NCI-H82 treated with DMSO at 0.1 percent for 48 hours (cell line): ENCODE data around the gene TPRA1.

Experiments
- DNase-seq: peaks from one replicate; lab custom pipeline; 2025; ENCODE audit not compliant: unreplicated experiment; lab: John Stamatoyannopoulos, UW

Gene TPRA1

DNA sequence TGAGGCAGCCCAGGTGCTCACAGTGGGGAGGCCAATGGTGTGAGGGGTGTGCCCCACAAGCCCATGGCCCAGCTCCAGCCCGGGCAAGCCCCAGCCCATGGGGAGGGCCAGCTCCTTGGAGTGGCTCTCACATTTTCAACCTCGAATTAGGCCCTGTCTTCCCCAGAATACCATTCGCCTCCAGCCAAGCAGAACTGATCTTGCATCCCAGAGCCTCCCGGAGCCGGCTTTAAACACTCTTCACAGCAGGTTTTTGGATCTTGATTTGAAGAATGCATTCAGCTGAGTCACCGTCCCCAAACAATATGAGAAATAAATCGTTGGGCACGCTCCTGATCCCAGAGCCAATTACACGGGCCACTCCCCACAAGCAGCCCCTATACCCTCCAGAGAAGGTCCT lies 23.7 kb downstream of the TPRA1 start:
- DNase-seq: no peak

DNA sequence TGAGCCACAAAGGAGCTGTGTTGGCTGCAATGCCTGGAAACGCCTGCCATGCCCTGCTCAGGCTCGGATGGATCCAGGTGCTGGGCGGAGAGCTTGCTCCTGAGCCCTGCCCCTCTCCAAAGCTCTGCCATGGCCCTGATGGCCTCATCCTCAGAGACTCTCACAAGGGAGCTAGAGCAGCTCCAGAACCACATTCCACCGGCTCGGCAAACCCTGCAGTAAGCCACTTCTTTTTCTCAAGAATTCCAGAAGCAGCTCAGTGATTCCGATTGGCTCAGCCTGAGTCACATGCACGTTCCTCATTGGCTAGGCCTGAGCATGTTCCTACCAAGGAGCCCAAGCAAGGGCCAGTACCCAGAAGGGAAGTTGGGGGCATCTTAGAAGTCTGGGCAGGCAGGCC lies 24.8 kb downstream of the TPRA1 start:
- no peak for DNase-seq

DNA sequence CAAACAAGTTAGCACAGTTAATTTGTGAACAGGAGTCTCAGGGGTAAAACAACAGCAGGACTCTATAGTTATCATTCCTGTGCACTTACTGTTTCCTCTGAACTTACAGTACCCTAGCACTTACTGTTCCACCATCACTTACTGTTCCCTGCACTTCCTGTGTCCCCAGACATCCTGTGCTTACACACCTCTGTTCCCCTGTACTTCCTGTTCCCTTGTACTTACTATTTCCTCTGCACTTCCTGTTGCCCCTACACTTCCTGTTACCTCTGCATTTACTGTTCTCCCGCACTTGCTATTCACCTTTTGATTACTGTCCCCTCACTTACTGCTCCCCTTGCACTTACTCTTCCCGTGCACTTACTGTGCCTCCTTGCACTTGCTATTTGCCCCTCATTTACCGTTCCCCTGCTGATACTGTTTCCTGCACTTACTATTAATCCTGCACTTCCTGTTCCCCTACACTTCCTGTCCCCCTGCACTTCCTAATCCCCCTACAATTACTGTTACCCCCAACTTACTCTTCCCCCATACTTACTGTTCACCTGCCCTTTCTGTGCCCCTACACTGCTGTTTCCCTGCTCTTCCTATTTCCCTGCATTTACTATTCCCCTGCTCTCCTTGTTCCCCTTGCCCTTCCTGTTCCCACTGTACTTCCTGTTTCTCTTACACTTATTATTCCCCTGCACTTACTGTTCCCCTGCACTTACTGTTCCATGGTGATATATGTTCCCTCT lies 30.3 kb downstream of the TPRA1 start:
- DNase-seq: no peak

DNA sequence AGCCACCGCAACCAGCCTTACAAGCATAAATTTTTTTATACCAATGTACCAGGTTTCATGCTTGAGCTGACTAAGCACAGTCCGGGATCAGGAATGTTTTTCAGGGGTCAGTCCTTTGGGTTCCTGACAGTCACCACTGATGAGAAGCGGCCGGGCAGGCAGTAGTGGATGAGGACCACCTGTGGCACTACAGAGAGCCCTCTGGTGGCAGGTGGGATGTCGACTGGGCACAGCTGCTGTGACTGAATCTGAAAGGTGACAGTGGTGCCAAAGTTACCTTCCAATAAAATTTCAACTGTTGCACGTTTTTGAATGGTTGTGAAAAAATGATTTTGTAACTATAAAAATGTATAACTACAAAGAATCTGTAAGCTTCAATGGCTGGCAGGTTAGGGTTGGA lies 34.0 kb downstream of the TPRA1 start:
- no peak for DNase-seq

DNA sequence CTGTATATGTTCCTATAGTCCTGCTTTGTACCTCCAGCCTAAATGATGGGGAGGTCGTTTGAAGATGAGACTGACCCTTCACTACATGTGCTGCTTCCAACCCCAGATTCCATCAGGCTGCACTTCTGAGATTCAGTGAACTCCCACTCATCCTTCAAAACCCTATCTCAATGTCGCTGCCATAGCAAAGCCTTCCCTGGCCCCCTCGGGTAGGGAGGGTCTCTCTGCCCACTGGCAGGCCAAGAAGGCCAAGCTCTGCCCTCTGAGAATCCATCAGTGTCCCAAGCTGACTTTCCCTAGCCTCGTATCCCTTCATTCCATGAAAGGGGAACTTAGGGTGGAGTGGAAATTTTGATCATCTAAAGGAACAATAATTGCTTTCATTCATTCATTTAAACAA lies 35.4 kb downstream of the TPRA1 start:
- DNase-seq: no peak

DNA sequence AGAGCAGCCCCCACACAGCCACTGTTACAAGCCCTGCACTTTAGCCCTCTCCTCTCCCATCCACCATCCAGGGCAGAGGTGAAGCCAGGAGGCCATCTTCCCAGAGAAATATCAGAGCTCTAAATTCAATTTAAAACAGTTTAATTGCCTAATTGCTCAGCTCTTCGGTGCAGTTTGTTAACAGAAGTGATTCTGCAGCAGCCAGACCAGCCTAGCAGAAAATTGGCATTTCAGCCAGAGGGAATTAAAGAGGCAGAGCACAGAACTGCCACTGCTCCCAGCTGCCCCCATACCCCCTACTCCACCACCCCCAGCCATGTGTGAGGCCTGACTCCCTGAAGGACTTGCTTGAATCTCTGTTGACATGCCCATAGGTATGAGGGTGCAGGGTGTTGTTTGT lies 38.5 kb downstream of the TPRA1 start:
- no peak for DNase-seq

DNA sequence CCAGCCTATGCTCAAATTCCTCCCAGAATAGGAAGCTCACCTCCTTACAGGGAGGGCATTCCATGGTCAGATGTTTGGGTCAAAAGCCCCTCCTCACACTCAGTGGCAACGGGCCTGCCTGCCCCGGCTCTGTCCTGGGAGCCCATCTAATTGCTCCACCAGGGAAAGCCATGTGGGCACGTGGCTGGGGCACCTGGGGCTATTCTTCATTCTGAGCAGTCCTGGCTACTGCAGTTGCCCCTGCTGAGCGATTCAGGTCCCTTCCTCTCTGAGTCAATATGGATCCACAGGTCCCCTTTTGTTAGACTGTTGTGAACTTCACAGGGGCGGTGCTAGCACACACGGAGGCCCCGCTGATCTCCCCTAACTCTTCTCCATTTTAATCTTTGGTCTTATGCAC lies 39.4 kb downstream of the TPRA1 start:
- DNase-seq: no peak

DNA sequence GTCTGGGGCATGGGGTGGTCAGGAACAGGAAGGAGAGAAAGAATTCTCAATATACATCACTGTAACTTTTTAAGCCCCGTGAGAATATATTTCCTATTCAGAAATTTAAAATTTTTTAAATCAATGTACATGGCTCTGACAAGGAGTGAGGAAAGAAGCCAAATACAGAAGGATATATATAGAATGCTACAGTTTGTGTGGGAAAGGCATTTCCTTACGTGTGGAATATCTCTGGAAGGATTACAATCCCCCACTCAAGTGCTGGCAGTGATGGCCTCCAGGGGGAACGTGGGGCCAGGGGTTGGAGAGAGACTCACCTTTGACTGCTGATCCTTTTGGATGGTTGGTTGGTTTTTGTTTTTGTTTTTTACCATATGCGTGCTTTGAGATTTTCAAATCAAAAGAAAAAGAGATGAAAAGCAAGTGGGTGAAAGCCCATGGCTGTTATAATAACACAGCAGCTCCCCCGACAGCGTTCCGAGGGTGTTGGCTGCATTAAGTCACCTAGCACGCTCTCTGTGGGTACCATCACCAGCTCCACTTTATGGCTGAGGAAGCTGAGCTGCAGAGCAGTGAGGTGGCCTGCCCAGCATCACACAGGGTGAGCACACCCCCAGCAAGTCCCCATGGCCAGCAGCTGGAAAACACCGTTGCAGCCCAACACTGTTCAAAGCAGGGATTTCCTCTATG lies 39.9 kb downstream of the TPRA1 start:
- no peak for DNase-seq

DNA sequence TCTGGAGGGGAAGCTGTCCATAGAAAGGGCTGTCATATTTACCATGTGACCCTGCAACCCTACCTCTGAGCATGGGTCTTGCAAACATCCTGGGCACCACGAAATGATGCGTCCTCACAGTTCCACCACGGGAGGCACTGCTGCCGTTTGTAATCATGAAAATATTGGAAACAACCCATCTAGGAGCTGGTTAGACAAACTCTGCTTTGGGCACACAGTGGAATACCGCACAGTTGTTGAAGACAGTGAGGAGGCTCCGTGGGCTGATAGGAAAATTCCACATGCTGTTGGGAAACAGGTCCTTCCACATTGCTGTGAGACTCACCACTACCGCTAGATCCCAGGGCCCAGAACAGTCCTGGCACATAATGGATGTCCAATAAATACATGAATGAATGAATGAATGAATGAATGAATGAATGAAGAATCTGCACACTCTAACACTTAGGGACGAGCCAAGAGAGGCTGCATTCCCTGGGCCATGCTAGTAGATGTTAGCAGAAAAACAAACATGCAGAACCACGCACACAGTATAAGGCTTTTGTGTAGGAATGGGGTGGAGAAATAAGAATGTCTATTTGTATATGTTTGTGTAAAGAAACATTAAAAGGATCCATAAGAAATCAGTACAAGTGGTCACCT lies 40.6 kb downstream of the TPRA1 start:
- no peak for DNase-seq

DNA sequence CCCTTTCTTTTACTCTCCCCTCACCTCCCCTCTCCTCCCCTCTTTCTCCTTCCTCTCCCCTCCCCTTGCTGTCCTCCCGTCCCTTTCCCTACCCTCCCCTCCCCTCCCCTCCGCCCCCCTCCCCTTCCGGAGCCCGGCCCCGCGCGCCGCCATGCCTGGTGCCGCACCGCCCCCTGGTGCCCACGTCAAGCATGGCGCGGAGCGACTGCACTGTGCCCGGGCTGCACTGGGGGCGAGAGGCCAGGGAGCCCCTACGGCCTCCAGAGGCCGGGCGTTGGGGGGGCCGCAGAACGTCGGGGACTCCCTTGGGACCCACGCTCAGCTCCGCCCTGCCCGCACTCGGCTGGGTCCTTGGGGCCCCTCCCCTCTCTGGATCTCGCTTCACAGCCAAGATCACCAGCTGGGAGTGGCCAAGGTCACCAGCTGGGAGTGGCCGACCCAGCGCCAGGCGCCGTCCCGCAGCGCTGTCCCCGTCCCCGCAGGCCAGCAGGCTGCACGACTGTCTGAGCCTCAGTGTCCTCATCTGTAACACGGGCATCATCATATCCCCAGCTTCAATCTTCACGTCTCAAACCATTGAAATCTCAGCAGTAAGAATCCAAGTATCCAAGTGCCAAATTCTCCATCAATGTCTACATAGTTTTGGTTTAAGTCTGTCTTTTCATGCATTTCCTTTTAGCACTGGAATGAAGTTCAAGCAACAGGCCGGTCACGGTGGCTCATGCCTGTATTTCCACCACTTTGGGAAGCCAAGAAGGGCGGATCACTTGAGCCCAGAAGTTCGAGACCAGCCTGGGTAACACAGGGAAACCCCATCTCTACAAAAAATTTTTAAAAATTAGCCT lies 42.5 kb downstream of the TPRA1 start:
- DNase-seq: peak; percentile 49

DNA sequence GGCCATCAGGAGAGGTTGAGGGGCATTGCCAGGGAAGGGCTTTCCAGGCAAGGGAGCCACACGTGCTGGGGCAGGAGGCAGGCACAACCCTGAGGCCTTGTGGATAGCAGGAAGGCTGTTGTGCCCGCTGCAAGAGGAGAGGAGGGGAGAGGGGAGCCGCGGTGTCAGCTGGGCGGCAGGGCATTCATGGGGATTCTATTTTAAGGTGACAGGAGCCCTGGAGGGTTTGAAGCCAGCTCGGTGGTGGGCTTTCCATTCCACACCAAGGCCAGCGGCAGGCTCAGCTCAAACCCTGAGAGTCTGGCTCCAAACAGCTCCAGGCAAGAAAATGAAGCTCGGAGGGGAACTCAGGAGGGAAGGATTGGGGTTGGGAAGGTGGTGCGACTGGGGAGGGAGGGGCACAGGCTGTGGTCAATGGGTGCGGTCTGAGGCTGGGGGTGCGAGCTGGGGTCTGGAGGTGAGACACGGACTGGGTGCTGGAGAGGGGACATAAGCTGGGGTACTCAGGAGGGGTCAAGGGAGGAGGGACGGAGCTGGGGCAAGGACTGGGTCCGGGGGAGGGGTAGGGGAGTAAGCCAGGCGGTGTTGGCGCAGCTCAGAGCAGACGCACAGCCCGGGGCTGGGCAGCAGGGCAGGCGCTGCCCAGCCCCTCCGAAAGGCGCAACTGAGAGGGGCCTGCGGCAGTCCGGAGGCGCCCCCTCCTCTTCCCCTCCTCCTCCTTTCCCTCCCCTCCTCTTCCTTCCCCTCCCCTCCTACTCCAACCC lies 43.4 kb downstream of the TPRA1 start:
- no peak for DNase-seq

DNA sequence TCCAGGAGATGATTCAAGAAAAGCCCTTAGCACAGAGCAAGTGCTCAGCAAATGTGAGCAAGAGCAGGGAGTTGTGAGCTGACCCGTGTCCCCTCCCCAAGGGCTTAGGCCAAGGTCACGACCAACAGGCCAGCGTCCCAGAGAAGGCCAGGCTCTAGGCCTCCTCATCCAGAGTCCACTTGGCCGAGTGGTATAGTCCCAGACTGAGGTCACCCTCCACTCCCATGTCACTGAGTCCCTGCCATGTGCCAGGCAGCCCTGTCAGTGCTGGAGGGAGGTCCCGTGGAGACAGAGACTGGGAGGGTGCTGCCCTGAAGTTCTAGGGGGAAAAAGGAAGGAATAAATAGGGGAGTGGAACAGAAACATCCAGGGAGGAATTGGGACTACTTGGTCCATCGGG lies 44.0 kb downstream of the TPRA1 start:
- no peak for DNase-seq

DNA sequence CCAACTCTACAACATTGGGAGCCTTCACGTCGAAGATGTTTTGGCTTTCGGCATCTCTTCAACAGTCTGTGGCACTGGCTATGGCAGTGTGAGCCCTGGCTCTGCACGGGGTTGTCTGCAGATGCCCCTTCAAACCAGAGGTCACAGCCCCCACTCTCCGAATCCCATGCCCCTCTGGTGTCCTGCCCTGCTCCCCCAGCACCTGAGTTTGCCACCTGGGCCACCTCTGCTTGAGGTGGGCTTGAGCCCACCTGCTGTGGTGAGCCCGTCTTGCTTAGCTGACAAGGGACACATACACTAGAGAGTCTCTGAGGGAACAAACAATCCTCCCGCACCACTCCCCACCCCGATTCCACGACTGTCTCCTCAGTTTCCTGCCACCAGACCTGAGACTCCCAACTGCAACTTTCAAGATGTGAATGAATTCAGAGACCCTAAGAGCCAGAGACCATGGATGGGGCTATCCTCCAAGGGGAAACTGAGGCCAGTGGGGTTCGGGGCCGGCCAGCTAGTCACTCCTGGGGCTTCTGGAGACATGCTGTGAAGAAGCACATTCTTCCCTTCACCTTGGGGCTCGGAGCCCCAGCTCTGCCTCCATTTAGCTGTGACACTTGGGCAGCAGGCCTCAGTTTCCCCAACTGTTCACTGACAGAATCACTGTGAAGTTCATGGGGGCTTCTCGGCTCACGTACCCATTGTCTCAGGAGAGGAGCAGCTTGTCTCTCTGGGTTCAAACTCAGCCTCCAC lies 44.6 kb downstream of the TPRA1 start:
- DNase-seq: no peak

DNA sequence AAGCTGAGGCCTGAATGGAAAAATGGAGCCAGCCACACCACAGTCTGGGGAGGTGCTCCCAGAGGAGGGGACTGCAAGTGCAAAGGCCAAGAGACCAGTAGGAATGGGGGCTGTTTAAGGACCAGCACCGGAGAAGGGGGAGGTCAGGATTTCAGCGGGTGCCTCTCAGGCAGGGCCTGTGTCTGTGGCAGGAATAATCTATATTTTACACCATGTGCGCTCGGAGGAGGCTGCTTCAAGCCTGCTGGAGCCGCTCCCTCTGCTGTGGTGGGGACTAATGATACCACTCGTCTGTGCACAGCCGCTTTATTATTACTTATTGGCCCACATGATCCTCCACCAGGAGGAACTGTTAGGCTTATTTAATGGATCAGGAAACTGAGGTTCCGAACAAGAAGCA lies 45.3 kb downstream of the TPRA1 start:
- DNase-seq: peak; percentile 66

DNA sequence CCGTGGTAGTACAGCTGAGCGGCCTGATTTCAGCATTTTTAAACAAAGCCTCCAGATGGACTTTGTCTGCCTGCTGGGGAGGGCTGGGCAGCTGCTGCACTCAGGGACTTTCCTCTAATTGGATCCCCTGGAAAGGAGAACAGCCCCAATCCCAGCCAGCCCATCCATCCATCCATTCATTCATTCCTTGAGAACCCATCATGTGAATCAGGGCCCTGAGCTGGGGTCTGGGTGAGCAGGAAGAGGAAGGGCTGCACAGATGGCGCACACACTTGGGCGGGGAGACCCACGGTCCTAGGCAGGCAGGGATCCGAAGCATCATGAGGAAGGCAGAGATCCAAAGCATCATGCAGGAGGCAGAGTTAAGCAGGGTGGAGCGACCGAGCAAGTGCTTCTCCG lies 45.7 kb downstream of the TPRA1 start:
- peak; percentile 96 for DNase-seq

DNA sequence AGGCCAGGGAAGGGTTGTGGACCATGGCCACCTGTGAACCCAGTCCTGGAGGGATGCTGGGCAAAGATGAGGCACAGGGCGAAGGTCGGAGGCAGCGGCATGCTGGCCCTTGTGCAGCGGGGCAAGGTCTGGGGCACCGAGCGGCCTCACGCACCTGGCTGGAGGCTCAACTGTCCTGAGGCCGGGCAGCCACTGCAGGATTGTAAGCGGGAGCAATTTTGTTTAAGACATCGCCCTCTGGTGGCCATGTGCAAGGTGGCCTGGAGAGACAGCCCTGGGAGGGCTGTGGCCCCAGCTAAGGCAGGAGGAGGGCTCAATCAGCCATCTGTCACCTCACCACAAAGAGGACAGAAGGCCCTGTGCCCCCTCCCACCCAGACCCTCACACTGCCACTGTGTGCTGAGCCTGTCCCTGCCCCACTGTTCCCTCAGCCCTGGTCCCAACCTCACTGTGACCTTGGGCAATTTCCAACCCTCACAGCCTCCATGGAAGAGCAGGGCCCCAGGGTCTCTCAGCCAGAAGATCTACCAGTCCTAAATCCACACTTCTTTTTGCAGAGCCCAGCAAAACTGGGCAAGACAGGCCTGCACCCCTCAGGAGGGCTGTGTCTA lies 46.2 kb downstream of the TPRA1 start:
- DNase-seq: peak; percentile 96

DNA sequence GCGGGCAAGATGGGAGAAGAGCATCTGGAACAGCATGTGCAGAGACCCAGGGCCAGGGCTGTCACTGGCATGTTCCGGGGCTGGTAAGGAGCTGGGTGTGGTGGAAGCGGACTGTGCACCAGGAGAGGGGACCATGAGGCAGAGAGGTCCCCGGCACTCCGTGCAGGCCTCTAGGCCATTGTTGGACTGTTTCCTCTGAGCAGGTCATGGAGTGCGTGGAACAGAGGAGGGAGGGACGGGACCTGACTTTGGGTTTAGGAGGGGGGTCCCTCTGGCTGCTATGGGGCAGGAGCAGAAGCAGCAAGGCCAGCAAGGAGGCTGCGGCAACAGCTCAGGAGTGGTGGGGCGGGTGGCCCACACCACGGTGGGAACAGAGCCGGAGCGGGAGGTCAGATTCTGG lies 47.1 kb downstream of the TPRA1 start:
- DNase-seq: no peak

DNA sequence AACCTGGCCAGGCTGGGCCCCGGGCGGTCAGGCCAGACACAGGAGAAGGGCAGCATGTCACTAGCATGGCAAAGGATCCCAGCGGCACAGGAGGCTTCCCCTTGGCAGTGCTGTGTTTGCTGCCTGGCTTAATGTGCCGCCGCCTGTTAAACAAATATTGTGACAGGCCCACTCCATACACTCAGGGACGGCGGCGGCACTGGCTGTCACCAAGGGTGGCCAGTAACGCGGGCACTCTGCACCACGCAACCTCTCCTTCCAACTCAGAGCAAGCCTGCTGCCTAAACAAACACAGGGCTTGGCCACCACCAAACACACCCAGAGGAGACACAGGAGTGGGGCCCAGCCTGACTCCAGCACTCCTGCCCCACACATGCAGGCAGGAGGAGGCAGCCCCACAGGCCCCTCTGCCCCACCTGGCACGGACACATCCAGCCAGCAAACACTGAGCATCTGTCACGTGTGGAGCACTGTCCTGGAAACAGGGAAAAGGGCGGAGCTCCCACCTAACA lies 48.0 kb downstream of the TPRA1 start:
- DNase-seq: no peak

DNA sequence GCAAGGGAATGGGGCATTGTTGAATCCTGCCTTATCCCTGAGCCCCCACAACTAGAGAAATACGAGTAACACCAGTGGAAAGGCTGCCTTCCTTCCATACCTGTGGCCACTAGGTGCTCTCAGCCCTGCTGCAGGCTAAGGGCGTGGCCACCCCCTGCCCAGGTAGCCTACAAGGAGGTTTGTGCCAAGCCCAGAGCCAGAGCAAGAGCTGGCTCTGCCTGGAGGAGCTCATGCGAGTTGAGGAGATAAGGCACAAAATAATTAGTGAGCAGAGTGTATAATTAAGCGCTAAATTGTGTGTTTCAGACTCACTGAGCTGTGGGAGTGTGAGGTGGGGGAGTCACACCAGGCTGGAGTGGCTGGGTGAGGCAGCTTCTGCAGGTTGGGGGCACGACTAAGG lies 49.2 kb downstream of the TPRA1 start:
- no peak for DNase-seq
